Endothelial cell of umbilical vein (primary cell): Measurements from ENCODE around the gene ATP4A. TPM values are rescaled to one million over a fixed set of nuclear protein-coding genes. Genes with fewer than 3 reads are reported as not detected.

Experiments
- BruUV-seq: library from RNA; stranded (reverse); fragments of 400-500 nt; replicated peaks from 2 replicates; lab custom pipeline; 2021; lab: Mats Ljungman, UMichigan
- CTCF ChIA-PET: fragments of 300-600, 350-600 bp; sonication (Branson Sonifier 250); formaldehyde crosslinking; loops from one replicate; lab custom pipeline; 2021; ENCODE audit warnings: antibody characterized with exemption, inconsistent platforms; lab: Charles Lee
- POLR2A ChIA-PET: fragments of 300-600, 350-600 bp; sonication (Branson Sonifier 250); formaldehyde crosslinking; loops from one replicate; lab custom pipeline; 2021; ENCODE audit warnings: antibody characterized with exemption, inconsistent platforms; lab: Charles Lee
- DNase-seq: peaks from one replicate; pipeline ENCODE4 v3.0.0-alpha.2; 2011; ENCODE audit warnings: low read depth, low spot score
- FAIRE-seq: peaks from 2 replicates; lab custom pipeline; 2011; peaks lifted over from hg19 to GRCh38; lab: Jason Lieb, UNC
- H2AFZ ChIP-seq: 2 replicates; pipeline ENCODE4 v1.6.0; 2012; ENCODE audit warnings: low read depth, low read length, control low read depth, inconsistent platforms
- H3K27ac ChIP-seq: 2 replicates; pipeline ENCODE4 v1.5.1; 2011; ENCODE audit warnings: low read depth, mild to moderate bottlenecking, control low read depth, low read length, moderate library complexity; ENCODE audit not compliant: insufficient read depth
- H3K27me3 ChIP-seq, 2 experiments: 2 replicates each; pipeline versions ENCODE4 v1.6.0 to v1.6.1; 2011; ENCODE audit warnings: low read length in 2 of 2, mixed read lengths in 1 of 2; ENCODE audit not compliant: control insufficient read depth in 2 of 2, insufficient read depth in 2 of 2
- H3K36me3 ChIP-seq, 2 experiments: 2 replicates in 1 of 2; 3 replicates in 1 of 2; pipeline ENCODE4 v1.5.1; 2011; ENCODE audit warnings: low read length in 2 of 2, mild to moderate bottlenecking in 1 of 2, moderate library complexity in 1 of 2; ENCODE audit not compliant: control insufficient read depth in 2 of 2, insufficient read depth in 2 of 2; ENCODE audit errors: extremely low read depth in 1 of 2
- H3K4me1 ChIP-seq: 3 replicates; pipeline ENCODE4 v1.5.1; 2011; ENCODE audit warnings: mild to moderate bottlenecking, low read length; ENCODE audit not compliant: control insufficient read depth, insufficient read depth; ENCODE audit errors: extremely low read depth
- H3K4me2 ChIP-seq: 2 replicates; pipeline ENCODE4 v1.6.1; 2011; ENCODE audit warnings: low read length, control low read depth, mixed read lengths; ENCODE audit not compliant: insufficient read depth
- H3K4me3 ChIP-seq, 3 experiments: fragments of 200-600 bp in 1 of 3; sonication (generic), shearing (Covaris generic) in 1 of 3; replicated peaks in 1 of 3; 2 replicates each; pipeline ENCODE4 v1.5.1; 2011 to 2016; ENCODE audit warnings: control low read depth in 3 of 3, low read length in 3 of 3, mild to moderate bottlenecking in 2 of 3, inconsistent platforms in 1 of 3, low read depth in 1 of 3, moderate library complexity in 1 of 3; ENCODE audit not compliant: insufficient read depth in 1 of 3
- H3K79me2 ChIP-seq: 2 replicates; pipeline ENCODE4 v1.6.0; 2012; ENCODE audit warnings: low read length, inconsistent platforms; ENCODE audit not compliant: control insufficient read depth, insufficient read depth
- H3K9ac ChIP-seq: replicated peaks from 2 replicates; pipeline ENCODE3; 2011; ENCODE audit warnings: low read length, control low read depth; ENCODE audit not compliant: insufficient read depth; ENCODE audit errors: extremely low read depth
- H3K9me1 ChIP-seq: replicated peaks from 3 replicates; pipeline ENCODE4 v1.6.0; 2011; ENCODE audit warnings: mild to moderate bottlenecking, low read length; ENCODE audit not compliant: control insufficient read depth, insufficient read depth; ENCODE audit errors: extremely low read depth
- H3K9me3 ChIP-seq: replicated peaks from 2 replicates; pipeline ENCODE4 v1.5.1; 2012; ENCODE audit warnings: low read length, inconsistent platforms; ENCODE audit not compliant: control insufficient read depth, insufficient read depth
- H4K20me1 ChIP-seq: replicated peaks from 2 replicates; pipeline ENCODE3; 2011; ENCODE audit warnings: mild to moderate bottlenecking, low read length; ENCODE audit not compliant: control insufficient read depth, insufficient read depth; ENCODE audit errors: extremely low read depth
- EZH2 ChIP-seq: IDR thresholded peaks from 2 replicates; pipeline ENCODE4 v1.6.1; 2012; ENCODE audit warnings: borderline replicate concordance, low read depth, mild to moderate bottlenecking, moderate library complexity, low read length, inconsistent platforms; ENCODE audit not compliant: severe bottlenecking
- FOS ChIP-seq: IDR thresholded peaks from 2 replicates; pipeline ENCODE4 v1.6.1; 2011; ENCODE audit warnings: mild to moderate bottlenecking, low read length, moderate library complexity, borderline replicate concordance; ENCODE audit not compliant: insufficient read depth
- GATA2 ChIP-seq: IDR thresholded peaks from 2 replicates; pipeline ENCODE4 v1.7.0; 2011; ENCODE audit warnings: low read depth, mild to moderate bottlenecking, moderate library complexity, mixed read lengths, low read length; ENCODE audit not compliant: insufficient read length, insufficient read depth
- JUN ChIP-seq: IDR thresholded peaks from 2 replicates; pipeline ENCODE4 v1.6.1; 2011; ENCODE audit warnings: borderline replicate concordance, low read depth; ENCODE audit not compliant: insufficient read length, insufficient read depth
- MYC ChIP-seq: IDR thresholded peaks from one replicate; pipeline ENCODE4 v1.6.1; 2011; ENCODE audit warnings: mild to moderate bottlenecking, low read depth, low read length
- POLR2A ChIP-seq: IDR thresholded peaks from 2 replicates; pipeline ENCODE4 v1.6.1; 2012; ENCODE audit warnings: low read depth, mild to moderate bottlenecking, control low read depth, low read length
- POLR2AphosphoS5 ChIP-seq: IDR thresholded peaks from 2 replicates; pipeline ENCODE4 v1.6.1; 2012; ENCODE audit warnings: low read depth, mild to moderate bottlenecking, control low read depth, low read length, moderate library complexity; ENCODE audit not compliant: insufficient read depth
- dilution Hi-C: fragments of 300-500 bp; cut with MboI; formaldehyde crosslinking; loops from one replicate; pipeline ENCODE4 v1.15.0; 2019; ENCODE audit warnings: low sequenced_read_pairs; ENCODE audit not compliant: extremely low pct_ligation_motif_present
- intact Hi-C: fragments of 100-400 bp; cut with micrococcal nuclease; formaldehyde crosslinking; loops from one replicate; pipeline ENCODE4 v1.10.0; 2022
- polyA plus RNA-seq, 4 experiments: library from polyadenylated mRNA; depleted of rRNA in 3 of 4; stranded (reverse) in 3 of 4; unstranded in 1 of 4; fragments of >200 nt; gene quantifications; 2 replicates each; pipeline versions ENCODE4 v1.2.1 to v1.2.3, GENCODE V29; 2011 to 2012; ENCODE audit warnings: missing spikeins in 1 of 4
- total RNA-seq: library from RNA; stranded (reverse); gene quantifications from 2 replicates; pipeline ENCODE4 v1.2.3, GENCODE V29; 2021
- TF ChIP-seq, protein P1 (sequence below), 2 donors: IDR thresholded peaks; 1 replicate in 1 of 2; 2 replicates in 1 of 2; pipeline ENCODE4 v1.5.1; 2011; ENCODE audit warnings: low read length in 2 of 2, mild to moderate bottlenecking in 2 of 2, moderate library complexity in 2 of 2, control low read depth in 1 of 2, inconsistent platforms in 1 of 2, low read depth in 1 of 2; ENCODE audit not compliant: insufficient read depth in 1 of 2; ENCODE audit errors: extremely low read depth in 1 of 2
- TF ChIP-seq, protein P2 (sequence below): IDR thresholded peaks from 2 replicates; pipeline ENCODE4 v1.6.1; 2011; ENCODE audit not compliant: insufficient read depth, insufficient read length

ATP4A gene
- total and polyA plus RNA-seq, 2 donors (not counting 3 experiments of a cell fraction or from before 2014, with no cell fraction given): not detected

DNA sequence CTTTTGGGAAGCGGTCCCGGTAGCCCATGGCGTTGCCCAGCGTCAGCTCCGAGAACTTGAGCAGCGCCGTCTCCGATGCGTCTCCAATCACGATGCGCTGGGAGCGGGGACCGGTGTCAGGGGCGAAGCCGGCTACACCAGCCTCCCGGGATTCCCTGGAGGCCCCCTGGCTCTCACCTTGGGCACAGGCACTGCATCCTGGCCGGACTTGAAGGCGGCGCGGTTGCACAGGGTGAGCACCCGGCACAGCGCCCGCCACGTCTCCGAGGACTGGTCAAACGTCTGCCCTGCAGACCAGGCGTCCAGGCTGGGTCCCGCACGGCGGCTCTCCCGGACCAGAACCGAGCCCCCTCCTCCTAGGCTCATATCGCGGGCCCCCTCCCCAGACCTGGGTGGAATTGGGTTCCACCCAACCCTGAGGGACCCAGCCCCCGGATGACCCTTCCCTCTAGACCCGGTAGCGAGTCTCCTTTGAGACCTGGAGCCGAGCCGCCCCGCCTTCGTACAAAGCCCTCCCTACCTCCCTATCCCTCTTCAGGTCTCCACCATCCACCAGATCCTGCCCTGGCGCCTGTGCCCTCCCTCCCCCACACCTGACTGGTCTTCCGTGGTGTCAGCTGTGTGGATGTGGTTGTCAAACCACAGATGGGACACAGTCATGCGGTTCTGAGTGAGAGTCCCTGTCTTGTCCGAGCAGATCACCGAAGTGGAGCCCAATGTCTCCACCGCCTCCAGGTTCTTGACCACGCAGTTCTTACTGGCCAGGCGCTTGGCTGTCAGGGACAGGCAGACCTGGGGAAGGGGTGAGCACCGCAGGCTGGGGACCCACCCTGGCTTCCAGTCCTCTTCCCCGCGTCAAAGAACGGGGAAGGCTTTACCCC is 4.8 kb downstream of the ATP4A start:
- dilution Hi-C loops: no loop called here
- BruUV-seq: no TSS peak
- POLR2A ChIA-PET: interaction anchor here (0.6 kb wide), 1 partner anchor 533 kb away, joined by 3 read pairs; no protein-coding TSS in a partner anchor

More for the DNA sequence above, 4.8 kb downstream of the ATP4A start:
- Histone ChIP-seq H3K4me1 (no peaks in the 10 kb centered on the region), H3K9ac (no peak overlapping the region), H3K36me3 (no peaks in the 10 kb centered on the region), H3K27me3 (peaks cover 0 to 4% of the 10 kb centered on the region in 2 experiments), H3K4me2 (no peak overlapping the region), H2AFZ (peak overlapping the region; percentile 16), H3K9me3 (no peaks in the 10 kb centered on the region), H4K20me1 (no peaks in the 10 kb centered on the region), H3K9me1 (no peaks in the 10 kb centered on the region), H3K79me2 (no peaks in the 10 kb centered on the region), H3K4me3 (no peak overlapping the region), H3K27ac (no peak overlapping the region)
- FAIRE-seq (no peak), DNase-seq (no peak)
- CTCF ChIA-PET: interaction anchor here (0.6 to 1.6 kb wide), 4 partner anchors 9 to 262 kb away, joined by 3 to 18 read pairs (median 4); no protein-coding TSS in a partner anchor
- TF ChIP-seq, protein P1, sequence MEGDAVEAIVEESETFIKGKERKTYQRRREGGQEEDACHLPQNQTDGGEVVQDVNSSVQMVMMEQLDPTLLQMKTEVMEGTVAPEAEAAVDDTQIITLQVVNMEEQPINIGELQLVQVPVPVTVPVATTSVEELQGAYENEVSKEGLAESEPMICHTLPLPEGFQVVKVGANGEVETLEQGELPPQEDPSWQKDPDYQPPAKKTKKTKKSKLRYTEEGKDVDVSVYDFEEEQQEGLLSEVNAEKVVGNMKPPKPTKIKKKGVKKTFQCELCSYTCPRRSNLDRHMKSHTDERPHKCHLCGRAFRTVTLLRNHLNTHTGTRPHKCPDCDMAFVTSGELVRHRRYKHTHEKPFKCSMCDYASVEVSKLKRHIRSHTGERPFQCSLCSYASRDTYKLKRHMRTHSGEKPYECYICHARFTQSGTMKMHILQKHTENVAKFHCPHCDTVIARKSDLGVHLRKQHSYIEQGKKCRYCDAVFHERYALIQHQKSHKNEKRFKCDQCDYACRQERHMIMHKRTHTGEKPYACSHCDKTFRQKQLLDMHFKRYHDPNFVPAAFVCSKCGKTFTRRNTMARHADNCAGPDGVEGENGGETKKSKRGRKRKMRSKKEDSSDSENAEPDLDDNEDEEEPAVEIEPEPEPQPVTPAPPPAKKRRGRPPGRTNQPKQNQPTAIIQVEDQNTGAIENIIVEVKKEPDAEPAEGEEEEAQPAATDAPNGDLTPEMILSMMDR (IDR thresholded peaks at IDR 0.05; ENCODE audit: extremely low read depth in 1 of 2, insufficient read depth in 1 of 2, low read depth in 1 of 2, low read length in 2 of 2): no peak
- no peak for TF ChIP-seq EZH2
- no peak for TF ChIP-seq GATA2
- no peak for TF ChIP-seq JUN
- TF ChIP-seq POLR2AphosphoS5: no peak
- TF ChIP-seq POLR2A: no peak
- no peak for TF ChIP-seq MYC
- TF ChIP-seq, protein P2, sequence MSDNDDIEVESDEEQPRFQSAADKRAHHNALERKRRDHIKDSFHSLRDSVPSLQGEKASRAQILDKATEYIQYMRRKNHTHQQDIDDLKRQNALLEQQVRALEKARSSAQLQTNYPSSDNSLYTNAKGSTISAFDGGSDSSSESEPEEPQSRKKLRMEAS: no peak
- TF ChIP-seq FOS: no peak
- intact Hi-C loops: no loop called here
